ENCODE measurements around the gene DCAF5. TPM values are rescaled to one million over a fixed set of nuclear protein-coding genes. Genes with fewer than 3 reads are reported as not detected.
A peak's percentile ranks its signal among the peaks of the same experiment; 100 is the strongest.
"Not testable (repeated sequence)": the region's sequence is repeated elsewhere in the genome, so short reads cannot be mapped to it uniquely, and the experiment has no call there.

DCAF5 gene
- polyA plus RNA-seq, 1 donor (not counting 4 experiments of a cell fraction or from before 2014, with no cell fraction given): 29.5 TPM

- Histone ChIP-seq H3K4me1 (ENCODE audit: control insufficient read depth, extremely low read depth, insufficient read depth, low read length) (peaks cover 42% of the 10 kb centered on the region), H3K36me3 (ENCODE audit: control insufficient read depth in 2 of 2, extremely low read depth in 1 of 2, insufficient read depth in 2 of 2, low read length in 2 of 2) (peaks cover 6 to 12% of the 10 kb centered on the region in 2 experiments), H3K4me3 (ENCODE audit: control insufficient read depth in 2 of 3, extremely low read depth in 1 of 3, insufficient read depth in 2 of 3, low read depth in 1 of 3, low read length in 3 of 3) (peak overlapping the region in 1 of 3 experiments; percentile 19), H4K20me1 (ENCODE audit: control insufficient read depth, extremely low read depth, insufficient read depth, low read length) (no peaks in the 10 kb centered on the region), H2AFZ (ENCODE audit: control insufficient read depth, low read length) (no peak overlapping the region), H3K27me3 (ENCODE audit: control insufficient read depth, extremely low read depth, insufficient read depth, low read length) (no peaks in the 10 kb centered on the region), H3K4me2 (ENCODE audit: control insufficient read depth, extremely low read depth, insufficient read depth, low read depth, low read length) (peak overlapping the region; percentile 49), H3K9ac (ENCODE audit: control insufficient read depth, extremely low read depth, insufficient read depth, low read length) (no peak overlapping the region), H3K27ac (ENCODE audit: control insufficient read depth, insufficient read depth, low read length) (peak overlapping the region; percentile 81), H3K9me3 (ENCODE audit: control insufficient read depth, low read depth, low read length) (no peaks in the 10 kb centered on the region), H3K79me2 (ENCODE audit: control insufficient read depth, insufficient read depth, low read length) (peaks cover 5% of the 10 kb centered on the region), H3K9me1 (ENCODE audit: control insufficient read depth, extremely low read depth, insufficient read depth, low read length) (peaks cover 3% of the 10 kb centered on the region)
- no peak for DNase-seq (ENCODE audit: low read depth, low spot score)
- dilution Hi-C loops (cut with MboI; ENCODE audit: extremely low pct_ligation_motif_present, low sequenced_read_pairs): no loop called here
- peak; percentile 73 for FAIRE-seq
- no peak for TF ChIP-seq CTCF (optimal IDR thresholded peaks at IDR 0.05 in 1 of 3, IDR thresholded peaks at IDR 0.05 in 1 of 3, conservative IDR thresholded peaks at IDR 0.05 in 1 of 3; ENCODE audit: extremely low read depth in 1 of 3, insufficient read depth in 2 of 3, low read length in 3 of 3)
- TF ChIP-seq EZH2 (IDR thresholded peaks at IDR 0.05; ENCODE audit: low read length): no peak
Observed at GRCh38 chr14:69077841-69078240, 75.1 kb downstream of the DCAF5 start.

GRCh38 chr14:69077185-69077584, 75.7 kb downstream of the DCAF5 start:
- H3K9me3 ChIP-seq (ENCODE audit: control insufficient read depth, low read depth, low read length); H2AFZ ChIP-seq (ENCODE audit: control insufficient read depth, low read length); H3K9me1 ChIP-seq (ENCODE audit: control insufficient read depth, extremely low read depth, insufficient read depth, low read length); H3K79me2 ChIP-seq (ENCODE audit: control insufficient read depth, insufficient read depth, low read length); H3K9ac ChIP-seq (ENCODE audit: control insufficient read depth, extremely low read depth, insufficient read depth, low read length); H3K27me3 ChIP-seq (ENCODE audit: control insufficient read depth, extremely low read depth, insufficient read depth, low read length); H3K4me3 ChIP-seq (ENCODE audit: control insufficient read depth in 2 of 3, extremely low read depth in 1 of 3, insufficient read depth in 2 of 3, low read depth in 1 of 3, low read length in 3 of 3); H4K20me1 ChIP-seq (ENCODE audit: control insufficient read depth, extremely low read depth, insufficient read depth, low read length); DNase-seq (ENCODE audit: low read depth, low spot score); dilution Hi-C loops (cut with MboI; ENCODE audit: extremely low pct_ligation_motif_present, low sequenced_read_pairs); FAIRE-seq: not testable (repeated sequence)
- peak overlapping the region; percentile 81 for H3K27ac ChIP-seq (ENCODE audit: control insufficient read depth, insufficient read depth, low read length)
- peaks cover 42% of the 10 kb centered on the region for H3K4me1 ChIP-seq (ENCODE audit: control insufficient read depth, extremely low read depth, insufficient read depth, low read length)
- H3K36me3 ChIP-seq (ENCODE audit: control insufficient read depth in 2 of 2, extremely low read depth in 1 of 2, insufficient read depth in 2 of 2, low read length in 2 of 2): peaks cover 6 to 14% of the 10 kb centered on the region in 2 experiments
- peak overlapping the region; percentile 49 for H3K4me2 ChIP-seq (ENCODE audit: control insufficient read depth, extremely low read depth, insufficient read depth, low read depth, low read length)

- Histone ChIP-seq H3K79me2 (ENCODE audit: control insufficient read depth, insufficient read depth, low read length) (peaks cover 5% of the 10 kb centered on the region), H3K4me1 (ENCODE audit: control insufficient read depth, extremely low read depth, insufficient read depth, low read length) (peaks cover 40% of the 10 kb centered on the region), H3K4me2 (ENCODE audit: control insufficient read depth, extremely low read depth, insufficient read depth, low read depth, low read length) (no peak overlapping the region), H3K9me1 (ENCODE audit: control insufficient read depth, extremely low read depth, insufficient read depth, low read length) (peaks cover 3% of the 10 kb centered on the region), H3K9me3 (ENCODE audit: control insufficient read depth, low read depth, low read length) (no peaks in the 10 kb centered on the region), H3K27me3 (ENCODE audit: control insufficient read depth, extremely low read depth, insufficient read depth, low read length) (no peaks in the 10 kb centered on the region), H3K4me3 (ENCODE audit: control insufficient read depth in 2 of 3, extremely low read depth in 1 of 3, insufficient read depth in 2 of 3, low read depth in 1 of 3, low read length in 3 of 3) (no peak overlapping the region), H2AFZ (ENCODE audit: control insufficient read depth, low read length) (no peak overlapping the region), H3K27ac (ENCODE audit: control insufficient read depth, insufficient read depth, low read length) (no peak overlapping the region), H3K36me3 (ENCODE audit: control insufficient read depth in 2 of 2, extremely low read depth in 1 of 2, insufficient read depth in 2 of 2, low read length in 2 of 2) (peaks cover 5 to 8% of the 10 kb centered on the region in 2 experiments), H4K20me1 (ENCODE audit: control insufficient read depth, extremely low read depth, insufficient read depth, low read length) (no peaks in the 10 kb centered on the region), H3K9ac (ENCODE audit: control insufficient read depth, extremely low read depth, insufficient read depth, low read length) (no peak overlapping the region)
- dilution Hi-C loops (cut with MboI; ENCODE audit: extremely low pct_ligation_motif_present, low sequenced_read_pairs): no loop called here
- DNase-seq (ENCODE audit: low read depth, low spot score) (no peak), FAIRE-seq (no peak)
- no peak for TF ChIP-seq EZH2 (IDR thresholded peaks at IDR 0.05; ENCODE audit: low read length)
- TF ChIP-seq CTCF (optimal IDR thresholded peaks at IDR 0.05 in 1 of 3, IDR thresholded peaks at IDR 0.05 in 1 of 3, conservative IDR thresholded peaks at IDR 0.05 in 1 of 3; ENCODE audit: extremely low read depth in 1 of 3, insufficient read depth in 2 of 3, low read length in 3 of 3): no peak
Observed at GRCh38 chr14:69076341-69076740, 76.6 kb downstream of the DCAF5 start.
